Measurements from ENCODE around the gene APOBEC2. TPM values are rescaled to one million over a fixed set of nuclear protein-coding genes. Genes with fewer than 3 reads are reported as not detected.

APOBEC2 gene
- total and polyA plus RNA-seq, 2 donors from 2014 or later = not detected

DNA sequence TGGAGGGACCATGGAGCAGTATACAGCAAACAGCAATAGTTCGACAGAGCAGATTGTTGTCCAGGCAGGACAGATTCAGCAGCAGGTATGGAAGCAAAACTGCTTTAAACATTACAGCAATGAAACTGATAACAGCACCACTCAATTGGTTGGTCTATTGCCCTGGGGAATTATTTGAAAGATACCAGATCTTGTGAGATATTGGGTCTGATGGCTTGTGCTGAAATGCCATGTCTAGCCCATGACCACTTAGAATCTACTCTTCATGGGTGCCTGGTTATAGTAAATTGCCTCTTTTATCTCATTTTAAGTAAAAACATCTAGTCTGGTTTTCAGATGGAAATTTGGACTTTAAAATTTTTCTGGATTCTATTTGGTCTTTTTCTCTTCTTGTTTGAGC is 26.1 kb downstream of the APOBEC2 start:
- Histone ChIP-seq H3K4me1 (ENCODE audit: control insufficient read depth in 2 of 3, insufficient read depth in 2 of 3, low read depth in 1 of 3, low read length in 3 of 3) (peaks cover 0 to 7% (median 6%) of the 10 kb centered on the region in 3 donors), H3K36me3 (ENCODE audit: control insufficient read depth in 2 of 3, insufficient read depth in 3 of 3, low read length in 3 of 3) (peaks cover 7 to 27% (median 10%) of the 10 kb centered on the region in 3 donors), H3K9ac (ENCODE audit: low read length in 3 of 3) (no peak overlapping the region), H3K27ac (ENCODE audit: low read depth in 2 of 2, low read length in 2 of 2) (no peak overlapping the region), H3K9me3 (ENCODE audit: control insufficient read depth in 2 of 3, insufficient read depth in 1 of 3, low read length in 3 of 3) (no peaks in the 10 kb centered on the region), H3K4me3 (ENCODE audit: low read length in 3 of 3) (no peak overlapping the region), H3K27me3 (ENCODE audit: control insufficient read depth, insufficient read depth, low read length) (no peaks in the 10 kb centered on the region)
- DNase-seq (no peak), FAIRE-seq (no peak)
- TF ChIP-seq, protein P1, sequence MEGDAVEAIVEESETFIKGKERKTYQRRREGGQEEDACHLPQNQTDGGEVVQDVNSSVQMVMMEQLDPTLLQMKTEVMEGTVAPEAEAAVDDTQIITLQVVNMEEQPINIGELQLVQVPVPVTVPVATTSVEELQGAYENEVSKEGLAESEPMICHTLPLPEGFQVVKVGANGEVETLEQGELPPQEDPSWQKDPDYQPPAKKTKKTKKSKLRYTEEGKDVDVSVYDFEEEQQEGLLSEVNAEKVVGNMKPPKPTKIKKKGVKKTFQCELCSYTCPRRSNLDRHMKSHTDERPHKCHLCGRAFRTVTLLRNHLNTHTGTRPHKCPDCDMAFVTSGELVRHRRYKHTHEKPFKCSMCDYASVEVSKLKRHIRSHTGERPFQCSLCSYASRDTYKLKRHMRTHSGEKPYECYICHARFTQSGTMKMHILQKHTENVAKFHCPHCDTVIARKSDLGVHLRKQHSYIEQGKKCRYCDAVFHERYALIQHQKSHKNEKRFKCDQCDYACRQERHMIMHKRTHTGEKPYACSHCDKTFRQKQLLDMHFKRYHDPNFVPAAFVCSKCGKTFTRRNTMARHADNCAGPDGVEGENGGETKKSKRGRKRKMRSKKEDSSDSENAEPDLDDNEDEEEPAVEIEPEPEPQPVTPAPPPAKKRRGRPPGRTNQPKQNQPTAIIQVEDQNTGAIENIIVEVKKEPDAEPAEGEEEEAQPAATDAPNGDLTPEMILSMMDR (IDR thresholded peaks at IDR 0.05; ENCODE audit: borderline replicate concordance, extremely low read depth, insufficient read depth) = no peak
- intact Hi-C loops (cut with DNase I) = no loop called here

DNA sequence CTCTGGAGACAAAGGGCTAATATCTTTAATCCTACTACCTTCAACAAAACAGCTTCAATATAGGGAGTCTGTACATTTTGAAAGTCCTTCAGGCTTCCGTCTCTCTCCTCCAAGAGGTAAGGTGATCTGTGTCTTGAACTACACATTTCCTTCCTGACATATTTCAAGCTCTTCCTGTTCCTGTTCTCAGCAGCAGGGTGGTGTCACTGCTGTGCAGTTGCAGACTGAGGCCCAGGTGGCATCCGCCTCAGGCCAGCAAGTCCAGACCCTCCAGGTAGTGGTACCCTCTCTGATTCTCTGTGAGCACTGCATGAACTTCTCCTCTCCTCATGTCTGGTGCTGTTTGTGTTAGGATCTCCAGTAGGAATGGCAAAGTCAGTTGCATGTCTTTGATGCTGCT is 27.6 kb downstream of the APOBEC2 start:
- Histone ChIP-seq H3K9ac (ENCODE audit: low read length in 3 of 3) (no peak overlapping the region), H3K4me1 (ENCODE audit: control insufficient read depth in 2 of 3, insufficient read depth in 2 of 3, low read depth in 1 of 3, low read length in 3 of 3) (peaks cover 0 to 2% (median 0%) of the 10 kb centered on the region in 3 donors), H3K4me3 (ENCODE audit: low read length in 3 of 3) (no peak overlapping the region), H3K36me3 (ENCODE audit: control insufficient read depth in 2 of 3, insufficient read depth in 3 of 3, low read length in 3 of 3) (peaks cover 7 to 34% (median 11%) of the 10 kb centered on the region in 3 donors), H3K27ac (ENCODE audit: low read depth in 2 of 2, low read length in 2 of 2) (no peak overlapping the region), H3K9me3 (ENCODE audit: control insufficient read depth in 2 of 3, insufficient read depth in 1 of 3, low read length in 3 of 3) (no peaks in the 10 kb centered on the region), H3K27me3 (ENCODE audit: control insufficient read depth, insufficient read depth, low read length) (no peaks in the 10 kb centered on the region)
- no peak for DNase-seq
- TF ChIP-seq, protein P1 (IDR thresholded peaks at IDR 0.05; ENCODE audit: borderline replicate concordance, extremely low read depth, insufficient read depth) = no peak
- intact Hi-C loops (cut with DNase I) = no loop called here
- FAIRE-seq = no peak

DNA sequence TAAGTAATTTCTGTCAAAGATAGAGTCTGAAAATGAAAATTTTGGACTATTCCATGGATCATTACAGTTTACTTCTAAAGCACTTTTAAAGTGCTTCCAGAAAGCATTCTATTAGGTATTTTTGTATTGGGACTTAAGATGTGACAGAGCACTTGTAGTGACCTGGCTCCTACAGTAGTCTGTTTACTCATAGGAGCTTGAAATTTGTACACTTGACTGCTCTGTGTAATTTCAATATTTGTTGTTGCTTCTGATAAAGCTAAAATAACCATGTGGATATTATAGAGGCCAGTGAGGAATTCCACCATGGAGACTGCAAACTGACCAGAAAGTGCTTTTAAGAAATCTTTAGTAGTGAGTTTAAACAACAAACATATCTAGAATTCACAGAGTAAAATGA is 30.1 kb downstream of the APOBEC2 start:
- FAIRE-seq (no peak), DNase-seq (no peak)
- peaks cover 7 to 34% (median 11%) of the 10 kb centered on the region in 3 donors for H3K36me3 ChIP-seq (ENCODE audit: control insufficient read depth in 2 of 3, insufficient read depth in 3 of 3, low read length in 3 of 3)

More for the DNA sequence above, 30.1 kb downstream of the APOBEC2 start:
- Histone ChIP-seq H3K9me3 (ENCODE audit: control insufficient read depth in 2 of 3, insufficient read depth in 1 of 3, low read length in 3 of 3) (no peaks in the 10 kb centered on the region), H3K27me3 (ENCODE audit: control insufficient read depth, insufficient read depth, low read length) (no peaks in the 10 kb centered on the region), H3K4me1 (ENCODE audit: control insufficient read depth in 2 of 3, insufficient read depth in 2 of 3, low read depth in 1 of 3, low read length in 3 of 3) (no peaks in the 10 kb centered on the region), H3K27ac (ENCODE audit: low read depth in 2 of 2, low read length in 2 of 2) (no peak overlapping the region), H3K4me3 (ENCODE audit: low read length in 3 of 3) (no peak overlapping the region), H3K9ac (ENCODE audit: low read length in 3 of 3) (no peak overlapping the region)
- intact Hi-C loops (cut with DNase I) = no loop called here
- TF ChIP-seq, protein P1 (IDR thresholded peaks at IDR 0.05; ENCODE audit: borderline replicate concordance, extremely low read depth, insufficient read depth) = no peak

Data from kidney (tissue), 14 donors.